HG03045 (cell line): ENCODE measurements around the gene BZW1.

Source experiments
- ATAC-seq: cut with Tn5 transposase; IDR thresholded peaks from one replicate; pipeline ENCODE4 v1.9.1; 2021; ENCODE audit warnings: mild to moderate bottlenecking, moderate library complexity; ENCODE audit not compliant: unreplicated experiment

The BZW1 gene

DNA sequence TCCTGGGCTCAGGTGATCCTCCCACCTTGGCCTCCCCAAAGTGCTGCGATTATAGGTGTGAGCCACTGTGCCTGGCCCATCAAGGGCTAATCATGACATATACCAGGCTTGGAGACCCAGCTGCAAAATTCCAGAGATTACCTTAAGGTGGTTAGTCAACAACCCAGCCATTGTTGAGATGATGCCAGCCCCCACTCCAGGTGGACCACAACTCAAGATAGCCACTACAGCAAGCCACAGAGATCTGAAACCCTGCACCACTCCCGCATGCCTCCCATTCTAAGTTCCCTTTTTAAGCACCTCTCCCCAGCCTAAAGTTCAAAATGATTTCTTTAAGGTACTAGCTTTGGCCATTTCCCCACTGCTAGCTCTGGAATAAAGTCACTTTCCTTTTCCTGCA is 57.3 kb downstream of the BZW1 start:
- ATAC-seq: no peak

DNA sequence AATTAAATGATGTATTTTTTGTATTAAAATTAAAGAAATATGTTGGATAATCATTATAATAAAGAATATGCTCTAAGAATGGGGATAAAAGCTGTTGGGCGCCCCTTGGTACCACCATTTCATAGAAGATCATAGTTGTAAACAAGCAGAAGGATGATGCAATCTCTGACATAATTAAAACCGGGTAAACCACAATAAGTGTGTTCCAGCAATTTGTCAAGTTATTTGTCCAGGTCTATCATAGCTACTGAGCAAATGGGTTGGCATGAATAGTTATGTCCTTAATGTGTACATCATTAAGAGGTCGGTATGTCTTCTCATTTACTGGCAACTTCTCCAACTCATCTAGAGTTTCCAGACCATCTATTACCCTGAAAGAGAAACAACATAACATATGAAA is 59.4 kb downstream of the BZW1 start:
- ATAC-seq: no peak

DNA sequence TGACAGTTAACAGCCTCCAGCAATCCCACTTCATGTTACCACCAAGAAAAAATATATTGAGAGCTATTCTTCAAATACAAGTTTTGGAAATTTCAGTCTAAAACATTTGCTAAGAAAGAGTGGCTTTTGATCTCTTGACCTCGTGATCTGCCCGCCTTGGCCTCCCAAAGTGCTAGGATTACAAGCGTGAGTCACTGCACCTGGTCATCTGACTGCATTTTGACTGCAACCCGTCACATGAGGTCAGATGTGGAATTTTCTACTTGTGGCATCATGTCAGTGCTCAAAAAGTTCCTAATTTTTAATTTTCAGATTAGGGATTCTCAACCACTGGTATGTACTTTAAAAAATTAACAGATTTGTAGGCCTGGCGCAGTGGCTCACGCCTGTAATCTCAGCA is 61.9 kb downstream of the BZW1 start:
- no peak for ATAC-seq
